ENCODE results near the gene WNT3A. TPM values are rescaled to one million over a fixed set of nuclear protein-coding genes. Genes with fewer than 3 reads are reported as not detected.

Gene WNT3A
- total and polyA plus RNA-seq, 9 of the 15 experiments (the other 6 are each of a cell fraction or from before 2014, with no cell fraction given), result not detected

DNA sequence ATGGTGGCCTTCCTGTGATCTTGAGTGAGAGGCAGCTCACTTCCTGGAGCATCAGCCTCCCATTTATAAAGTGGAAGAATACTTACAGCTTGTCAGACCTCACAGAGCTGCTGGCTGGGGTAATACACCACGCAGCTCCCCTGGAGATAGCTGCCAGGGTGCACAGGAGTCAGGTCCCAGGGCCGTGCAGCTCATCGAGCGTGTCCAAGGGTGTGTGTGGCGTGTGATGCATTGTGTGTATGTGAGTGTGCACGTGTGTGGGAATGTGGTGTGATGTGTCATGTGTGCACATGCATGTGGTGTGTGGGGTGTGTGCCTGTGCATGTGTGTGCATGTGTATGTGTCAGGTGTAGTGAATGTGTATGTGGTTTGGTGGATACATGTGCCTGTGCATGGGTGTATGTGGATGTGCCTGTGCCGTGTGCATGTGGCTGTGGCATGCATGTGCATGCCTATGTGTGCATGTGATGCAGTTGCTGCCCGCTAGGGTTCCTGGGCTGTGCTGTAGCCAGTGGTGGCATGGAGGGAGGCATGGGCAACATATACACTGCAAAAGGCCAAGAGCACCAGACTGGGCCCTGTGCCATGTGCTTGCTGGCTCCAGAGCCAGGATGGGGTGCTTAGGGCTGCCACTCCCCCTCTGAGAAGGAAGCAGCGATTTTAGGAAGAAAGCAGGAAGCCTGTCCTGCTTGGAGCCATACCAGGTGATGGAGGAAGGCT lies 24.6 kb downstream of the WNT3A start:
- no peak overlapping the region for H3K4me3 ChIP-seq
- peaks cover 21 to 49% of the 10 kb centered on the region in 2 experiments for H3K27me3 ChIP-seq (ENCODE audit: control insufficient read depth in 2 of 2, insufficient read depth in 2 of 2, low read length in 2 of 2)
- FAIRE-seq, result no peak

More for the DNA sequence above, 24.6 kb downstream of the WNT3A start:
- no peaks in the 10 kb centered on the region for H3K79me2 ChIP-seq (ENCODE audit: control insufficient read depth, insufficient read depth, low read length)
- ATAC-seq (peak; percentile 62; the same call in 2 of the 3 replicates), DNase-seq (ENCODE audit: extremely low read depth in 1 of 4, low spot score in 3 of 4) (no peak)
- H3K9ac ChIP-seq (ENCODE audit: insufficient read depth in 1 of 2, low read depth in 2 of 2, low read length in 2 of 2), result peak overlapping the region in 1 of 2 experiments; percentile 46; a peak in 1 of 4 replicates
- no peak overlapping the region for H3K4me2 ChIP-seq (ENCODE audit: insufficient read depth, low read length)
- H4K20me1 ChIP-seq (replicated peaks; ENCODE audit: control insufficient read depth, insufficient read depth, low read length), result peaks cover 4% of the 10 kb centered on the region; the same call in 1 of the 2 replicates
- intact Hi-C loops (cut with micrococcal nuclease), result no loop called here
- no peaks in the 10 kb centered on the region for H3K9me1 ChIP-seq (ENCODE audit: control insufficient read depth, insufficient read depth, low read length)
- CTCF ChIA-PET (ENCODE audit: low intra/inter-chr PET ratio), result no interaction called here
- POLR2A ChIA-PET, result interaction anchor here (0.6 to 1.1 kb wide), 2 partner anchors 14 kb away, joined by 3 read pairs; no protein-coding TSS in a partner anchor
- peaks cover 0 to 5% of the 10 kb centered on the region in 2 experiments; a peak in 1 of 5 replicates for H3K4me1 ChIP-seq (replicated peaks in 1 of 2; ENCODE audit: control insufficient read depth in 2 of 2, insufficient read depth in 2 of 2, low read length in 2 of 2)
- H3K36me3 ChIP-seq (ENCODE audit: control insufficient read depth, insufficient read depth, low read length), result no peaks in the 10 kb centered on the region
- WGBS (ENCODE audit: insufficient coverage, low coverage, missing lambda C conversion rate), result 2% methylated on average over 9 of the region's 9 CpGs
- in situ Hi-C loops (cut with MboI), result no loop called here
- no peaks in the 10 kb centered on the region for H3K9me3 ChIP-seq (replicated peaks; ENCODE audit: control insufficient read depth, insufficient read depth, low read depth, low read length)
- BruUV-seq (replicated peaks), result no TSS peak
- H2AFZ ChIP-seq (ENCODE audit: low read depth, low read length), result no peak overlapping the region
- no peak overlapping the region for H3K27ac ChIP-seq (ENCODE audit: extremely low read depth, low read depth, low read length)
- TF ChIP-seq TCF3 (CRISPR knock-in tag; IDR thresholded peaks at IDR 0.05) (no peak), KDM1A (IDR thresholded peaks at IDR 0.05) (peak in 1 of 2 experiments; percentile 31; a peak in 1 of 4 replicates), YBX1 (IDR thresholded peaks at IDR 0.05) (no peak), PHF8 (IDR thresholded peaks at IDR 0.05; ENCODE audit: borderline replicate concordance, low read length) (no peak), NR2C2 (CRISPR knock-in tag; IDR thresholded peaks at IDR 0.05) (0 out of 2 replicates have a peak, but pooled peaks have one; percentile 26), NR2C2 (tag; IDR thresholded peaks at IDR 0.05) (no peak)
- TF ChIP-seq, protein P1, sequence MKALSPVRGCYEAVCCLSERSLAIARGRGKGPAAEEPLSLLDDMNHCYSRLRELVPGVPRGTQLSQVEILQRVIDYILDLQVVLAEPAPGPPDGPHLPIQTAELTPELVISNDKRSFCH (CRISPR knock-in tag; IDR thresholded peaks at IDR 0.05), result no peak
- TF ChIP-seq, protein P1 (tag; IDR thresholded peaks at IDR 0.05), result no peak
